SK-N-SH (cell line): Measurements from ENCODE around the gene OR13G1. TPM values are rescaled to one million over a fixed set of nuclear protein-coding genes. Genes with fewer than 3 reads are reported as not detected.

Experiments
- CTCF ChIA-PET: fragments of 300-600, 350-600 bp; formaldehyde crosslinking; extraction: SDS; loops from one replicate; lab custom pipeline; 2021; lab: Yijun Ruan, JAX
- POLR2A ChIA-PET: fragments of 350-600 bp; sonication (Branson Sonifier 250); formaldehyde crosslinking; extraction: SDS; loops from one replicate; lab custom pipeline; 2020; ENCODE audit warnings: antibody characterized with exemption, inconsistent platforms; lab: Yijun Ruan, JAX
- DNase-seq: peaks from one replicate; pipeline ENCODE4 v3.0.0; 2012
- H2AFZ ChIP-seq: fragments of 200-600 bp; sonication (generic); 2 replicates; pipeline ENCODE4 v1.8.1; 2016; ENCODE audit warnings: antibody characterized with exemption, mild to moderate bottlenecking, low read depth
- H3F3A ChIP-seq: fragments of 200-600 bp; sonication (generic); replicated peaks from 2 replicates; pipeline ENCODE3; 2016; ENCODE audit warnings: antibody characterized with exemption, mild to moderate bottlenecking; ENCODE audit not compliant: insufficient read depth
- H3K27ac ChIP-seq, 2 experiments: fragments of 200-500 bp in 1 of 2; fragments of 200-600 bp in 1 of 2; sonication (Bioruptor generic) in 1 of 2; sonication (generic), shearing (Covaris generic) in 1 of 2; 2 replicates each; pipeline versions ENCODE4 v1.5.1 to v1.6.1; 2014 to 2016; ENCODE audit warnings: low read depth in 2 of 2, inconsistent platforms in 1 of 2, low read length in 1 of 2, mild to moderate bottlenecking in 1 of 2, mixed read lengths in 1 of 2
- H3K27me3 ChIP-seq: fragments of 200-600 bp; sonication (generic), shearing (Covaris generic); 2 replicates; pipeline ENCODE4 v1.6.1; 2016; ENCODE audit warnings: mixed run types; ENCODE audit not compliant: insufficient read depth
- H3K36me3 ChIP-seq, 2 experiments: fragments of 200-500 bp in 1 of 2; fragments of 200-600 bp in 1 of 2; sonication (Bioruptor generic) in 1 of 2; sonication (generic) in 1 of 2; replicated peaks in 1 of 2; 2 replicates each; pipeline versions ENCODE3 to v1.5.1; 2014 to 2016; ENCODE audit warnings: low read length in 1 of 2, mild to moderate bottlenecking in 1 of 2; ENCODE audit not compliant: insufficient read depth in 2 of 2, control insufficient read depth in 1 of 2
- H3K4me1 ChIP-seq, 2 experiments: fragments of 200-500 bp in 1 of 2; fragments of 200-600 bp in 1 of 2; sonication (Bioruptor generic) in 1 of 2; sonication (generic), shearing (Covaris generic) in 1 of 2; 2 replicates each; pipeline versions ENCODE4 v1.5.1 to v1.6.1; 2014 to 2016; ENCODE audit warnings: low read depth in 1 of 2, low read length in 1 of 2, mixed run types in 1 of 2; ENCODE audit not compliant: insufficient read depth in 2 of 2, control insufficient read depth in 1 of 2
- H3K4me2 ChIP-seq: fragments of 200-600 bp; sonication (generic), shearing (Covaris generic); 2 replicates; pipeline ENCODE4 v1.6.1; 2017; ENCODE audit warnings: mixed run types
- H3K4me3 ChIP-seq, 2 experiments: fragments of 200-500 bp in 1 of 2; fragments of 200-600 bp in 1 of 2; sonication (Bioruptor generic) in 1 of 2; sonication (generic), shearing (Covaris generic) in 1 of 2; 2 replicates each; pipeline versions ENCODE4 v1.5.1 to v1.8.1; 2014 to 2016; ENCODE audit warnings: low read depth in 2 of 2, inconsistent platforms in 1 of 2, low read length in 1 of 2, mild to moderate bottlenecking in 1 of 2, mixed read lengths in 1 of 2, moderate library complexity in 1 of 2
- H3K79me2 ChIP-seq: fragments of 200-600 bp; sonication (generic); 2 replicates; pipeline ENCODE4 v1.8.1; 2017; ENCODE audit warnings: mild to moderate bottlenecking; ENCODE audit not compliant: insufficient read depth
- H3K9ac ChIP-seq: fragments of 200-600 bp; sonication (generic); 2 replicates; pipeline ENCODE4 v1.6.1; 2017; ENCODE audit warnings: mixed run types
- H3K9me2 ChIP-seq: fragments of 200-600 bp; sonication (generic); 2 replicates; pipeline ENCODE4 v1.6.1; 2017; ENCODE audit warnings: mixed run types
- H3K9me3 ChIP-seq: fragments of 200-600 bp; sonication (generic); 2 replicates; pipeline ENCODE4 v1.6.1; 2017; ENCODE audit warnings: mixed run types, mild to moderate bottlenecking, moderate library complexity
- H4K20me1 ChIP-seq: fragments of 200-600 bp; sonication (generic); 2 replicates; pipeline ENCODE4 v1.6.1; 2017; ENCODE audit warnings: mild to moderate bottlenecking, mixed run types; ENCODE audit not compliant: insufficient read depth
- SMC3 ChIP-seq: IDR thresholded peaks from 2 replicates; pipeline ENCODE4 v1.6.1; 2012; ENCODE audit warnings: low read depth, low read length, improper control_type of control experiment
- WGBS: methylation state at CpG from one replicate; pipeline ENCODE4 v1.1.6; 2017; ENCODE audit warnings: low lambda C conversion rate; 5-methylcytosine and 5-hydroxymethylcytosine counted together
- polyA plus RNA-seq, 3 experiments: library from polyadenylated mRNA; depleted of rRNA; stranded (reverse); fragments of >200 nt; gene quantifications; 2 replicates each; pipeline ENCODE4 v1.2.3, GENCODE V29; 2012
- TF ChIP-seq, protein P1 (sequence below): IDR thresholded peaks from 2 replicates; pipeline ENCODE4 v1.4.0; 2012; ENCODE audit warnings: low read depth

OR13G1 gene
- polyA plus RNA-seq, 1 of the 3 experiments (the other 2 are of a cell fraction) = not detected

DNA sequence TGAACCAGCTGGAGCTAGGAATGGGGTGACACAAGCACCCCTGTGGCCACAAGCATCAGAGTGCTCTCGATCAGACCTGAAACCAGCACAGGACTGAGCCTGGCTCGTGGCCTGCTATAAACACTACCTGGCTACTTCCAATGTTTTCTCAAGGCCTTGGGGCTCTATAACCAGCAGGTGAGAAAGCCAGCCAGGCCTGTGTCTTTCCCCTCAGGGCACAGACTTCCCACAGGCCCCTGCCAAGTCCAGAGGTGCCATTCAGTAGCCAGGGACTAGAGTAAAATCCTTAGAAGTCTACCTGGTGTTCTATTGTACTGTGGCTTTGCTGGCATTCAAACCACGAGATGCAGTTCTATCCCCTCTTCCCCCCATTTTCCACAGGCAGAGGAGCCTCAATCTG is 51.6 kb downstream of the OR13G1 start:
- Histone ChIP-seq H4K20me1 (no peaks in the 10 kb centered on the region), H2AFZ (no peak overlapping the region), H3K9me2 (no peaks in the 10 kb centered on the region), H3K9me3 (no peaks in the 10 kb centered on the region), H3K79me2 (no peaks in the 10 kb centered on the region), H3K4me1 (no peaks in the 10 kb centered on the region), H3K36me3 (no peaks in the 10 kb centered on the region), H3K27ac (no peak overlapping the region), H3K4me2 (no peak overlapping the region), H3K4me3 (no peak overlapping the region), H3K9ac (no peak overlapping the region), H3F3A (no peaks in the 10 kb centered on the region), H3K27me3 (no peaks in the 10 kb centered on the region)
- ChIA-PET POLR2A (no interaction called here), CTCF (no interaction called here)
- no peak for TF ChIP-seq SMC3
- TF ChIP-seq, protein P1, sequence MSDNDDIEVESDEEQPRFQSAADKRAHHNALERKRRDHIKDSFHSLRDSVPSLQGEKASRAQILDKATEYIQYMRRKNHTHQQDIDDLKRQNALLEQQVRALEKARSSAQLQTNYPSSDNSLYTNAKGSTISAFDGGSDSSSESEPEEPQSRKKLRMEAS = no peak
- DNase-seq = no peak
- WGBS = 0% methylated on average over 3 of the region's 3 CpGs

Other genes starting within 250 kb of the OR13G1 start
- not detected in 2 replicates for gene OR2B11, start 221.6 kb downstream of the OR13G1 start, polyA plus RNA-seq (2012; rRNA removed)
- gene OR2C3, start 143.3 kb downstream of the OR13G1 start, polyA plus RNA-seq (2012; rRNA removed) = not detected in 2 replicates
- gene GCSAML, start 130.6 kb downstream of the OR13G1 start, polyA plus RNA-seq (2012; rRNA removed) = not detected in 2 replicates
- not detected in 2 replicates for gene OR2G2, start 91.4 kb downstream of the OR13G1 start, polyA plus RNA-seq (2012; rRNA removed)
- gene OR2G3, start 74.2 kb downstream of the OR13G1 start, polyA plus RNA-seq (2012; rRNA removed) = not detected in 2 replicates
- not detected in 2 replicates for gene OR6F1, start 36.9 kb upstream of the OR13G1 start, polyA plus RNA-seq (2012; rRNA removed)
- not detected in 2 replicates for gene OR14K1, start 58.9 kb upstream of the OR13G1 start, polyA plus RNA-seq (2012; rRNA removed)
- gene OR14A2, start 68.4 kb upstream of the OR13G1 start, polyA plus RNA-seq (2012; rRNA removed) = not detected in 2 replicates
- gene OR1C1, start 80.8 kb upstream of the OR13G1 start, polyA plus RNA-seq (2012; rRNA removed) = not detected in 2 replicates
- gene OR14A16, start 144.4 kb upstream of the OR13G1 start, polyA plus RNA-seq (2012; rRNA removed) = not detected in 2 replicates
- gene OR11L1, start 162.2 kb upstream of the OR13G1 start, polyA plus RNA-seq (2012; rRNA removed) = not detected in 2 replicates
- 0.13 and 0.35 TPM in 2 replicates for gene TRIM58, start 177.4 kb upstream of the OR13G1 start, polyA plus RNA-seq (2012; rRNA removed)
- gene OR2W3, start 215.8 kb upstream of the OR13G1 start, polyA plus RNA-seq (2012; rRNA removed) = 0.13 TPM in 1 of 2 replicates, not detected in the other
- not detected in 2 replicates for gene OR2T8, start 240.5 kb upstream of the OR13G1 start, polyA plus RNA-seq (2012; rRNA removed)
- gene OR2AJ1, start 245.2 kb upstream of the OR13G1 start, polyA plus RNA-seq (2012; rRNA removed) = not detected in 2 replicates